Gastroesophageal sphincter (tissue), 4 donors: ENCODE measurements around the gene PREX1. TPM values are rescaled to one million over a fixed set of nuclear protein-coding genes. Genes with fewer than 3 reads are reported as not detected.
A peak's percentile ranks its signal among the peaks of the same experiment; 100 is the strongest.

ENCODE experiments used
- ATAC-seq: fragments of 150-250 bp; one replicate; pipeline ENCODE4 v1.9.1; 2016; ENCODE audit warnings: mild to moderate bottlenecking, moderate library complexity
- H3K27ac ChIP-seq, 4 donors: fragments of 200-600 bp; sonication (generic) in 3 of 4; 1 replicate in 3 of 4; 2 replicates in 1 of 4; pipeline ENCODE4 v1.5.1; 2016 to 2019
- H3K27me3 ChIP-seq: fragments of 200-600 bp; sonication (generic); one replicate; pipeline ENCODE4 v1.5.1; 2019
- H3K36me3 ChIP-seq, 2 donors: fragments of 200-600 bp; sonication (generic); one replicate each; pipeline ENCODE4 v1.5.1; 2019; ENCODE audit warnings: control low read depth in 1 of 2
- H3K4me1 ChIP-seq, 3 donors: fragments of 200-600 bp; sonication (generic); 1 replicate in 2 of 3; 2 replicates in 1 of 3; pipeline ENCODE4 v1.5.1; 2016 to 2019; ENCODE audit warnings: control low read depth in 2 of 3
- H3K4me3 ChIP-seq, 2 donors: fragments of 200-600 bp; sonication (generic); one replicate each; pipeline ENCODE4 v1.5.1; 2019; ENCODE audit warnings: mild to moderate bottlenecking in 1 of 2, moderate library complexity in 1 of 2
- H3K9me3 ChIP-seq, 3 donors: fragments of 200-600 bp; sonication (generic); one replicate each; pipeline ENCODE4 v1.5.1; 2017 to 2019; ENCODE audit warnings: control low read depth in 2 of 3
- CTCF ChIP-seq, 4 experiments: fragments of 200-600 bp in 2 of 4; fragments of 450-650 bp in 2 of 4; sonication (generic) in 1 of 4; IDR thresholded peaks; one replicate each; pipeline ENCODE4 v1.5.1; 2017 to 2019; ENCODE audit warnings: antibody characterized with exemption in 4 of 4, mild to moderate bottlenecking in 2 of 4, moderate library complexity in 2 of 4
- EP300 ChIP-seq: sonication (generic); formaldehyde crosslinking; IDR thresholded peaks from one replicate; pipeline ENCODE4 v1.6.1; 2017; ENCODE audit warnings: antibody characterized with exemption, mild to moderate bottlenecking
- POLR2A ChIP-seq, 2 donors: fragments of 450-650 bp; IDR thresholded peaks; one replicate each; pipeline ENCODE4 v1.6.1; 2017; ENCODE audit warnings: antibody characterized with exemption in 2 of 2, mild to moderate bottlenecking in 2 of 2, moderate library complexity in 1 of 2
- POLR2AphosphoS5 ChIP-seq: sonication (generic); formaldehyde crosslinking; IDR thresholded peaks from one replicate; pipeline ENCODE4 v1.6.1; 2017; ENCODE audit warnings: antibody characterized with exemption
- WGBS, 2 donors: methylation state at CpG; one replicate each; pipeline ENCODE4 v1.1.5; 2018; ENCODE audit warnings: low coverage in 1 of 2; 5-methylcytosine and 5-hydroxymethylcytosine counted together
- total RNA-seq, 4 donors: library from RNA; depleted of rRNA; stranded (reverse); fragments of >200 nt; gene quantifications; one replicate each; pipeline ENCODE4 v1.1.0, GENCODE V29; 2016

PREX1 gene
- total RNA-seq, 4 donors from 2014 or later: 16.3 to 35.7 (median 20.0) TPM

GRCh38 chr20:48636301-48636700, 191.5 kb downstream of the PREX1 start:
- TF ChIP-seq CTCF (IDR thresholded peaks at IDR 0.05) (no peak), POLR2A (IDR thresholded peaks at IDR 0.05) (no peak), POLR2AphosphoS5 (no peak), EP300 (no peak)
- Histone ChIP-seq H3K36me3 (peaks cover 0 to 78% of the 10 kb centered on the region in 2 donors), H3K27me3 (no peaks in the 10 kb centered on the region), H3K9me3 (no peaks in the 10 kb centered on the region), H3K27ac (no peak overlapping the region), H3K4me3 (no peak overlapping the region), H3K4me1 (no peaks in the 10 kb centered on the region)
- no peak for ATAC-seq
- WGBS, 2 donors: 96% methylated on average over 13 of the region's 26 CpGs; no CpG with 5 or more reads in 1 of the 2 donors

GRCh38 chr20:48635791-48636267, 192.0 kb downstream of the PREX1 start:
- Histone ChIP-seq H3K4me1 (no peaks in the 10 kb centered on the region), H3K27ac (no peak overlapping the region), H3K36me3 (peaks cover 0 to 78% of the 10 kb centered on the region in 2 donors), H3K4me3 (no peak overlapping the region), H3K27me3 (no peaks in the 10 kb centered on the region), H3K9me3 (no peaks in the 10 kb centered on the region)
- WGBS, 2 donors: 33 to 60% methylated on average over 1 to 3 of the region's 5 CpGs
- ATAC-seq: no peak
- TF ChIP-seq POLR2AphosphoS5 (no peak), EP300 (no peak), CTCF (IDR thresholded peaks at IDR 0.05) (peak in 3 of 4 experiments; percentile 34 to 63 (median 46))

DNA sequence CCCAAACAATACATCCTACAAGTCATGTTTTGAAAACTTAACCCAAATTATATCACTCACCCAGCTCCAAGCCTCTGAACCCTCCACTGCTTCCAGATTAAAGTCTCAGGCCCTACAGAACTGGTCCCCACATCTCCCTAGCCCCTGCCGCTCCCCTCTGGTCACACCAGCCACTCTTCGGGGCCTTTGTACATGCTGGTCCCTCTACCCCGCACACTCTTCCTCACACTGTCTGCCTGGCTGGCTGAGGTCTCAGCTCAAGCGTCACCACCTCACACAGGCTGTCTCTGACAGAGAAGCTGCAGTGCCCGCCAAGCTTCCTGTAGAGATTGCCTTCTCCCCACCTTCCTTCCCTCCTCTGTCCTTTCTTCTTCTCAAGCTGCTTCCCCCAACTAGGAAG, 192.4 kb downstream of the PREX1 start:
- 89 to 96% methylated on average over 3 of the region's 5 CpGs for WGBS, 2 donors
- Histone ChIP-seq H3K27ac (no peak overlapping the region), H3K27me3 (no peaks in the 10 kb centered on the region), H3K9me3 (no peaks in the 10 kb centered on the region), H3K4me1 (no peaks in the 10 kb centered on the region), H3K36me3 (peaks cover 0 to 78% of the 10 kb centered on the region in 2 donors), H3K4me3 (no peak overlapping the region)
- no peak for TF ChIP-seq POLR2A (IDR thresholded peaks at IDR 0.05)
- TF ChIP-seq CTCF (IDR thresholded peaks at IDR 0.05): no peak
- TF ChIP-seq EP300: no peak
- TF ChIP-seq POLR2AphosphoS5: no peak
- no peak for ATAC-seq

DNA sequence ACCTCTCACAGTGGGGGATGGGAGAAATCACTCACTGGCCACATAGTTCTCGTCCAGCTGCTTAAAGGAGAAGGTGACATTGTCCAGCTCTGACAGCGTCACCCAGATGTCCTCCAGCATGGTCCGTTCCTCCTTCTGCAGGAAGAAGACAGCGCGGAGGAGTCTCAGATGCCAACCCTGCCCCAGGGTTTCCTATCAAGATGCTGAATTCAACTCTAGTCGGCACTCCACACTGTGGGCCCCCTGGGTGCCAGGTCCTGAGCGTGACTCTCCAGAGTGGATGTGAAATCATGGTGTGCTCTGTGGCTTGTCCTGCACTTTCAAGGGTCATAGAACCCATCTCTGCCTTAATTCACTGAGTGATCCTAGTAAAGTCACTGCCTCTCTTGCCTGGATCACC, 193.2 kb downstream of the PREX1 start:
- Histone ChIP-seq H3K27ac (no peak overlapping the region), H3K27me3 (no peaks in the 10 kb centered on the region), H3K9me3 (no peaks in the 10 kb centered on the region), H3K4me1 (no peaks in the 10 kb centered on the region), H3K36me3 (peaks cover 0 to 78% of the 10 kb centered on the region in 2 donors), H3K4me3 (no peak overlapping the region)
- no peak for ATAC-seq
- WGBS, 2 donors: 93 to 100% methylated on average over 2 to 5 of the region's 7 CpGs
- TF ChIP-seq POLR2AphosphoS5 (no peak), EP300 (no peak), POLR2A (IDR thresholded peaks at IDR 0.05) (no peak), CTCF (IDR thresholded peaks at IDR 0.05) (no peak)

DNA sequence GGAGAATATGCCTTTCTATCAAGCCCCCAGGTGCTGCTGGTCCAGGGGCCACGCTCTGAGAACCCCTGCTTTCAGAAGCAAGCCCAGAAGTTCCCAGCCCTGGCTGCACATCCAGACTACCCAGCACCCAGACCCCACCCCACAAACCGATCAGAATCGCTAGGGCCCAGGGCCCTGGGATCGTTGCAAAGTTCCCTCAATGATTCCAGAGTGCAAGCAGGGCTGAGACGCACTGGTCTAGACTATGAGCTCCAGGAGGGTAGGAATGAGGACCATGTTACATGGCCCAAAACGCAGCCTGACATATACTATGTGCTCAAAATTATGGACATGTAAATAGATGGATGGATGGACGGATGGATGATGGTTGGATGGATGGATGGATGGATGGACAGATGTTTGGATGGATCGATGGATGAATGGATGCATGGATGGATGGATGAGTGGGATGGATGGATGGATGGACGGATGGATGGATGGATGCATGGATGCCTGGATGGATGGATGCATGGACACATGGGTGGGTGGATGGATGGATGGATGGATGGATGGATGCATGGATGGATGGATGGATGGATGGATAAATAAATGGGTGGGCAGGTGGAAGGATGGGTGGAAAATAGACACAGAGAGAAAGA, 194.1 kb downstream of the PREX1 start:
- peaks cover 0 to 78% of the 10 kb centered on the region in 2 donors for H3K36me3 ChIP-seq
- ATAC-seq: no peak
- H3K27ac ChIP-seq: no peak overlapping the region
- 0 to 93% methylated on average over 1 to 3 of the region's 9 CpGs for WGBS, 2 donors
- no peaks in the 10 kb centered on the region for H3K27me3 ChIP-seq
- no peak for TF ChIP-seq POLR2A (IDR thresholded peaks at IDR 0.05)
- TF ChIP-seq CTCF (IDR thresholded peaks at IDR 0.05): no peak
- TF ChIP-seq POLR2AphosphoS5: no peak
- TF ChIP-seq EP300: no peak
- no peaks in the 10 kb centered on the region for H3K4me1 ChIP-seq
- no peaks in the 10 kb centered on the region for H3K9me3 ChIP-seq
- H3K4me3 ChIP-seq: no peak overlapping the region
